Dedifferentiated amniotic fluid mesenchymal stem cell (primary cell): ENCODE results near the gene PDE6D.

ENCODE experiments used
- DNase-seq: peaks from one replicate; pipeline ENCODE4 v3.0.0-alpha.2; 2016; ENCODE audit errors: extremely low spot score

Gene PDE6D

GRCh38 chr2:231683292-231684235 lies 97.5 kb downstream of the PDE6D start:
- DNase-seq, result no peak

- no peak for DNase-seq
Observed at GRCh38 chr2:231682603-231683291, 98.3 kb downstream of the PDE6D start.
